BLaER1 treated with 17β-estradiol and CSF1 and Interleukin-3, amounts not matched to agents 10 nM and 100 nM (cell line): ENCODE measurements around the gene COL18A1.
A peak's percentile ranks its signal among the peaks of the same experiment; 100 is the strongest.

Experiments used
- H3K27ac ChIP-seq, 11 experiments: shearing (Covaris generic); formaldehyde crosslinking; 2 replicates each; pipeline ENCODE4 v1.8.1; 2022
- H3K27me3 ChIP-seq, 11 experiments: shearing (Covaris generic); formaldehyde crosslinking; 2 replicates each; pipeline ENCODE4 v1.8.1; 2022
- H3K36me3 ChIP-seq, 11 experiments: shearing (Covaris generic); formaldehyde crosslinking; 2 replicates each; pipeline ENCODE4 v1.8.1; 2022
- H3K4me1 ChIP-seq, 10 experiments: shearing (Covaris generic); formaldehyde crosslinking; 2 replicates each; pipeline ENCODE4 v1.8.1; 2022
- H3K4me2 ChIP-seq, 11 experiments: shearing (Covaris generic); formaldehyde crosslinking; 2 replicates each; pipeline ENCODE4 v1.8.1; 2022
- H3K4me3 ChIP-seq, 10 experiments: shearing (Covaris generic); formaldehyde crosslinking; 2 replicates each; pipeline ENCODE4 v1.8.1; 2022
- H3K9ac ChIP-seq, 11 experiments: shearing (Covaris generic); formaldehyde crosslinking; 2 replicates each; pipeline ENCODE4 v1.8.1; 2022
- H3K9me3 ChIP-seq, 11 experiments: shearing (Covaris generic); formaldehyde crosslinking; replicated peaks in 1 of 11; 2 replicates each; pipeline ENCODE4 v1.8.1; 2022
- H4K20me1 ChIP-seq, 11 experiments: shearing (Covaris generic); formaldehyde crosslinking; 2 replicates each; pipeline ENCODE4 v1.8.1; 2022
- Cebpa-rat ChIP-seq, 11 experiments: shearing (Covaris generic); IDR thresholded peaks; 2 replicates each; pipeline ENCODE4 v1.8.1; 2022

Gene COL18A1

GRCh38 chr21:45404730-45405270 lies at the start of gene COL18A1:
TSS of gene COL18A1 (plus strand) at chr21:45405165. CDS start at chr21:45405231, 66 bp downstream.
- H3K36me3 ChIP-seq = no peaks in the 10 kb centered on the region
- H3K4me1 ChIP-seq = peaks cover 16 to 35% (median 23%) of the 10 kb centered on the region in 10 experiments
- peaks cover 76 to 86% (median 78%) of the 10 kb centered on the region in 11 experiments for H3K27me3 ChIP-seq
- H3K4me3 ChIP-seq = peak within 1 kb of the TSS; percentile 46 to 69 (median 58)
- no peak for TF ChIP-seq Cebpa-rat (IDR thresholded peaks at IDR 0.05)
- peak within 1 kb of the TSS; percentile 86 to 97 (median 89) for H3K4me2 ChIP-seq
- H4K20me1 ChIP-seq = peaks cover 0 to 68% (median 36%) of the 10 kb centered on the region in 11 experiments; a peak in 18 of 22 replicates
- H3K9ac ChIP-seq = peak within 1 kb of the TSS in 9 of 11 experiments; percentile 12 to 60 (median 37); a peak in 12 of 22 replicates
- no peak within 1 kb of the TSS for H3K27ac ChIP-seq
- H3K9me3 ChIP-seq = peaks cover 7 to 21% (median 14%) of the 10 kb centered on the region in 11 experiments; a peak in 21 of 22 replicates

- H3K9ac ChIP-seq = peak overlapping the region in 8 of 11 experiments; percentile 2 to 67 (median 48); a peak in 8 of 22 replicates
- H3K27ac ChIP-seq = peak overlapping the region in 8 of 11 experiments; percentile 49 to 75 (median 67); a peak in 16 of 22 replicates
- no peaks in the 10 kb centered on the region for H3K9me3 ChIP-seq
- H3K27me3 ChIP-seq = no peaks in the 10 kb centered on the region
- H4K20me1 ChIP-seq = no peaks in the 10 kb centered on the region
- H3K36me3 ChIP-seq = no peaks in the 10 kb centered on the region
- no peak overlapping the region for H3K4me3 ChIP-seq
- H3K4me1 ChIP-seq = peaks cover 41 to 94% (median 80%) of the 10 kb centered on the region in 10 experiments
- H3K4me2 ChIP-seq = peak overlapping the region; percentile 45 to 81 (median 71)
- peak in 5 of 11 experiments; percentile 20 to 51 (median 34); a peak in 4 of 22 replicates for TF ChIP-seq Cebpa-rat (IDR thresholded peaks at IDR 0.05)
These were observed 49.4 kb upstream of the COL18A1 start for GRCh38 chr21:45355573-45355972.

GRCh38 chr21:45356251-45356650 lies 48.7 kb upstream of the COL18A1 start:
- H3K4me3 ChIP-seq = no peak overlapping the region
- no peaks in the 10 kb centered on the region for H3K36me3 ChIP-seq
- H3K4me2 ChIP-seq = peak overlapping the region; percentile 45 to 81 (median 71); a peak in 21 of 22 replicates
- peak overlapping the region in 8 of 11 experiments; percentile 22 to 75 (median 60); a peak in 12 of 22 replicates for H3K27ac ChIP-seq
- no peaks in the 10 kb centered on the region for H3K9me3 ChIP-seq
- 0 out of 22 replicates have a peak, but pooled peaks cover 0 to 4% (median 0%) of the 10 kb centered on the region in 11 experiments for H4K20me1 ChIP-seq
- peaks cover 39 to 87% (median 73%) of the 10 kb centered on the region in 10 experiments for H3K4me1 ChIP-seq
- peak overlapping the region in 5 of 11 experiments; percentile 10 to 67 (median 48); a peak in 5 of 22 replicates for H3K9ac ChIP-seq
- no peaks in the 10 kb centered on the region; a peak in 1 of 22 replicates for H3K27me3 ChIP-seq
- TF ChIP-seq Cebpa-rat (IDR thresholded peaks at IDR 0.05) = no peak

GRCh38 chr21:45356653-45357435 lies 48.1 kb upstream of the COL18A1 start:
- TF ChIP-seq Cebpa-rat (IDR thresholded peaks at IDR 0.05) = no peak
- peak overlapping the region; percentile 61 to 81 (median 74) for H3K4me2 ChIP-seq

GRCh38 chr21:45357436-45358260 lies 47.3 kb upstream of the COL18A1 start:
- H4K20me1 ChIP-seq = peaks cover 0 to 9% (median 0%) of the 10 kb centered on the region in 11 experiments; a peak in 1 of 22 replicates
- H3K27ac ChIP-seq = peak overlapping the region in 6 of 11 experiments; percentile 21 to 72 (median 50); a peak in 9 of 22 replicates
- no peaks in the 10 kb centered on the region; a peak in 3 of 22 replicates for H3K27me3 ChIP-seq
- peak overlapping the region in 6 of 11 experiments; percentile 20 to 47 (median 38); a peak in 6 of 22 replicates for H3K9ac ChIP-seq
- TF ChIP-seq Cebpa-rat (IDR thresholded peaks at IDR 0.05) = no peak
- H3K4me3 ChIP-seq = no peak overlapping the region
- peaks cover 32 to 74% (median 59%) of the 10 kb centered on the region in 10 experiments for H3K4me1 ChIP-seq
- H3K9me3 ChIP-seq = no peaks in the 10 kb centered on the region
- H3K4me2 ChIP-seq = peak overlapping the region; percentile 61 to 81 (median 74)
- no peaks in the 10 kb centered on the region for H3K36me3 ChIP-seq

More at GRCh38 chr21:45356653-45357435, 48.1 kb upstream of the COL18A1 start:
- Histone ChIP-seq H3K36me3 (no peaks in the 10 kb centered on the region), H3K27me3 (no peaks in the 10 kb centered on the region; a peak in 2 of 22 replicates), H3K9ac (peak overlapping the region in 2 of 11 experiments; percentile 46 to 47; a peak in 2 of 22 replicates), H3K9me3 (no peaks in the 10 kb centered on the region), H3K27ac (peak overlapping the region in 6 of 11 experiments; percentile 22 to 75 (median 70); a peak in 7 of 22 replicates), H3K4me1 (peaks cover 33 to 81% (median 67%) of the 10 kb centered on the region in 10 experiments), H3K4me3 (no peak overlapping the region), H4K20me1 (peaks cover 0 to 9% (median 0%) of the 10 kb centered on the region in 11 experiments; a peak in 1 of 22 replicates)

- Histone ChIP-seq H3K9ac (peak overlapping the region in 3 of 11 experiments; percentile 33 to 47 (median 46); a peak in 3 of 22 replicates), H4K20me1 (peaks cover 0 to 9% (median 0%) of the 10 kb centered on the region in 11 experiments; a peak in 1 of 22 replicates), H3K36me3 (no peaks in the 10 kb centered on the region), H3K27me3 (peaks cover 0 to under 1% (median 0%) of the 10 kb centered on the region in 11 experiments; a peak in 3 of 22 replicates), H3K9me3 (no peaks in the 10 kb centered on the region), H3K27ac (peak overlapping the region in 3 of 11 experiments; percentile 39 to 72 (median 61); a peak in 3 of 22 replicates), H3K4me1 (peaks cover 32 to 68% (median 55%) of the 10 kb centered on the region in 10 experiments), H3K4me3 (no peak overlapping the region), H3K4me2 (peak overlapping the region; percentile 61 to 81 (median 74); a peak in 20 of 22 replicates)
- TF ChIP-seq Cebpa-rat (IDR thresholded peaks at IDR 0.05) = no peak
These were observed 46.7 kb upstream of the COL18A1 start for GRCh38 chr21:45358261-45358670.

- H4K20me1 ChIP-seq = peaks cover 0 to 9% (median 0%) of the 10 kb centered on the region in 11 experiments; a peak in 1 of 22 replicates
- H3K4me2 ChIP-seq = peak overlapping the region in 8 of 11 experiments; percentile 62 to 81 (median 75); a peak in 14 of 22 replicates
- H3K27ac ChIP-seq = no peak overlapping the region
- TF ChIP-seq Cebpa-rat (IDR thresholded peaks at IDR 0.05) = no peak
- H3K4me3 ChIP-seq = no peak overlapping the region
- no peaks in the 10 kb centered on the region for H3K9me3 ChIP-seq
- no peak overlapping the region for H3K9ac ChIP-seq
- H3K4me1 ChIP-seq = peaks cover 35 to 67% (median 57%) of the 10 kb centered on the region in 10 experiments
- H3K27me3 ChIP-seq = peaks cover 0 to 6% (median 0%) of the 10 kb centered on the region in 11 experiments; a peak in 5 of 22 replicates
- H3K36me3 ChIP-seq = no peaks in the 10 kb centered on the region
These were observed 46.2 kb upstream of the COL18A1 start for GRCh38 chr21:45358711-45359310.
